ENCODE measurements around the gene CERS1.

DNA sequence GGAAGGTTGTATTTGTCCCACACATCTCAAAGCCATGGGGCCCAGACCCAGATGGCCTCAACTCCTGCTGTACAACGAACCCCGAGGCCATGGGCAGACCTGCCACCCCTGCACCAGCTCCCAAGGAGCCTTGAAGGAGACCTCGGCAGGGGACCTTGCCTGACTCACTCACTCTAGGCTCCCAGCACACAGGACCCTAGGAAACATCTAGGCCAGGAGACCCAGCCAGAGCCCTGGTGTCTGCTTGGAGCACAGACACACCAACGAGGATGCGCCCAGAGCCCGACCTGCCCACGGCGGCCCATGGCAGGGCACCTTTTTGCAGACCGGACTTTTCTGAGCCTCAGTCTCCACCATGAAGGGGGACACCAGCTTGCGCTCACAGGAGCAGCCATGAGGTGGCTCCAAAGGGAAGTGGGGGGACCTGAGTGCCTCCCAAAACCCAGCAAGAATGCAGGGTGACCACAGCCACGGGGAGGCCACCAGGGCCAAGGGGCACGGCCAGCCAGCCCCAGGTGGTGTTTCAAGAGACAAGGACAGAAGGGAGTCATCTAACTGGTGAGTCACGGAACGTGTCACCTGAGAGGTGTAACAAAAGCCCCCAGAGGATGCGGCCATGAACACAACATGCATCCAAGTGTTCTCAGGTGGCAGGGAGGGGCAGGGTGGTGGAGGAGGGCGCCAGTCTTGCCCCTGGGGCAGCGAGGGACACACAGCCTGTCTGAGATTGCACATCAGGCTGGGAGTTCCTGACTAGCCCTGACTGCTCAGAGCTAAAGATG is 4.9 kb upstream of the CERS1 start:
- TF ChIP-seq, protein P1, sequence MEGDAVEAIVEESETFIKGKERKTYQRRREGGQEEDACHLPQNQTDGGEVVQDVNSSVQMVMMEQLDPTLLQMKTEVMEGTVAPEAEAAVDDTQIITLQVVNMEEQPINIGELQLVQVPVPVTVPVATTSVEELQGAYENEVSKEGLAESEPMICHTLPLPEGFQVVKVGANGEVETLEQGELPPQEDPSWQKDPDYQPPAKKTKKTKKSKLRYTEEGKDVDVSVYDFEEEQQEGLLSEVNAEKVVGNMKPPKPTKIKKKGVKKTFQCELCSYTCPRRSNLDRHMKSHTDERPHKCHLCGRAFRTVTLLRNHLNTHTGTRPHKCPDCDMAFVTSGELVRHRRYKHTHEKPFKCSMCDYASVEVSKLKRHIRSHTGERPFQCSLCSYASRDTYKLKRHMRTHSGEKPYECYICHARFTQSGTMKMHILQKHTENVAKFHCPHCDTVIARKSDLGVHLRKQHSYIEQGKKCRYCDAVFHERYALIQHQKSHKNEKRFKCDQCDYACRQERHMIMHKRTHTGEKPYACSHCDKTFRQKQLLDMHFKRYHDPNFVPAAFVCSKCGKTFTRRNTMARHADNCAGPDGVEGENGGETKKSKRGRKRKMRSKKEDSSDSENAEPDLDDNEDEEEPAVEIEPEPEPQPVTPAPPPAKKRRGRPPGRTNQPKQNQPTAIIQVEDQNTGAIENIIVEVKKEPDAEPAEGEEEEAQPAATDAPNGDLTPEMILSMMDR (IDR thresholded peaks at IDR 0.05; ENCODE audit: extremely low read depth in 1 of 2, insufficient read depth in 1 of 2, low read depth in 1 of 2, low read length in 2 of 2) = no peak
- TF ChIP-seq POLR2A (IDR thresholded peaks at IDR 0.05; ENCODE audit: low read depth, low read length) = no peak

All from endothelial cell of umbilical vein (primary cell).